DMS53 treated with DMSO at 0.1 percent for 48 hours (cell line): ENCODE data around the gene HOXC13.

Experiments
- DNase-seq: peaks from one replicate; lab custom pipeline; 2025; ENCODE audit not compliant: unreplicated experiment; lab: John Stamatoyannopoulos, UW

The HOXC13 gene

GRCh38 chr12:53994264-53995001, 55.8 kb downstream of the HOXC13 start:
- DNase-seq: no peak

GRCh38 chr12:53995002-53995377, 56.4 kb downstream of the HOXC13 start:
- no peak for DNase-seq

- no peak for DNase-seq
These were observed 57.0 kb downstream of the HOXC13 start for GRCh38 chr12:53995378-53996239.
